MV-4-11 (cell line): ENCODE measurements around the gene MTCH1.
"Not testable (repeated sequence)": the region's sequence is repeated elsewhere in the genome, so short reads cannot be mapped to it uniquely, and the experiment has no call there.

ENCODE experiments used
- DNase-seq: peaks from one replicate; lab custom pipeline; 2025; lab: John Stamatoyannopoulos, UW

MTCH1 gene

GRCh38 chr6:36954262-36954931 lies 31.6 kb downstream of the MTCH1 start, which contains the start of gene PI16:
TSS of gene PI16 (plus strand) at chr6:36954738. CDS start at chr6:36954761, 23 bp downstream.
- peak; percentile 65 for DNase-seq

- no peak for DNase-seq
These were observed 32.1 kb downstream of the MTCH1 start for GRCh38 chr6:36953931-36954261.

GRCh38 chr6:36949636-36950035 lies 36.4 kb downstream of the MTCH1 start:
- DNase-seq, result no peak

DNA sequence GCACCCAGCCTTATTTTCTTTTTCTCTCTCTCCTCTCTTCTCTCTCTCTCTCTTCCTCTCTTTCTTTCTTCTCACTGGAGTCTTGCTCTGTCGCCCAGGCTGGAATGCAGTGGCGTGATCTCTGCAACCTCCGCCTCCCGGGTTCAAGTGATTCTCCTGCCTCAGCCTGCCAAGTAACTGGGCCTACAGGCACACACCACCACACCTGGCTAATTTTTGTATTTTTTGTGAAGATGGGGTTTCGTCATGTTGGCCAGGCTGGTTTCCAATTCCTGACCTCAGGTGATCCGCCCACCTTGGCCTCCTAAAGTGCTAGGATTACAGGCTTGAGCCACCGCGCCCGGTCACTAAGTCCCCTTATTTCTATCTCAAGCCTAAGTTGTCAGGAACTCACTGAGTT lies 36.9 kb downstream of the MTCH1 start:
- not testable (repeated sequence) for DNase-seq

GRCh38 chr6:36947570-36948351 lies 38.2 kb downstream of the MTCH1 start:
- DNase-seq, result no peak

DNA sequence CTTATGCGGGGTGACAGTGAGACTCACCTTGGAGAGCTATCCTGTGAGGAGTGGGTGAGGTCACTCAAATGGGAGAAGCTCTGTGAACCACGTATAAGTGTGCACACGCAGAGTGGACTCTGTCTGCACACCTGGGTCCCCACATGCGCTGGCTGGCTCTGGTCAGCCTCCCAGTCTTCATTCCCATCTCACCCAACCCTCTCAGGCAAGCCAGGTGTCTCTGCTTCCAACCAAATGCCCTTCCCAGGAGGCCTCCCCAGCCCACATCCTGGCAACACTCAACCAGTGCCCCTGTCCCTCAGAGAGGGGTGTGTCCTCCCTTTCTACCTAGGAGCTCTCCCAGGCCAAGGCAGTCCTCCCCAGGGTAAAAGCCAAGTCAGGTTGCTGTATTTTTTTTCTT lies 39.5 kb downstream of the MTCH1 start:
- DNase-seq, result no peak

DNA sequence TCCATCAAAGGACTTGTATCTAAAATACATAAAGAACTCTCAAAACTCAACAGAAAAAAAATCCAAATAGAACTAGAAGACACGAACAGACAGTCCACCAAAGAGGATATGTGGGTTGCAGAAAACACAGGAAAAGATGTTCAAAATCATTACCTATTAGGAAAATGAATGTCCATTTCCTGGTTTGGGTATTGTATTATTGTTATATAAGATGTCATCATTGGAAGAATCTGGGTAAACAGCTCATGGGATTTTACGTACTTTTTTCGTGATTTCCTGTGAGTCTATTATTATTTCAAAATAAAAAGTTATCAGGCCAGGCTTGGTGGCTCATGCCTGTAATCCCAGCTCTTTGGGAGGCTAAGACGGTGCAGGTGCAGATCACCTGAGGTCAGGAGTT lies 40.7 kb downstream of the MTCH1 start:
- no peak for DNase-seq

DNA sequence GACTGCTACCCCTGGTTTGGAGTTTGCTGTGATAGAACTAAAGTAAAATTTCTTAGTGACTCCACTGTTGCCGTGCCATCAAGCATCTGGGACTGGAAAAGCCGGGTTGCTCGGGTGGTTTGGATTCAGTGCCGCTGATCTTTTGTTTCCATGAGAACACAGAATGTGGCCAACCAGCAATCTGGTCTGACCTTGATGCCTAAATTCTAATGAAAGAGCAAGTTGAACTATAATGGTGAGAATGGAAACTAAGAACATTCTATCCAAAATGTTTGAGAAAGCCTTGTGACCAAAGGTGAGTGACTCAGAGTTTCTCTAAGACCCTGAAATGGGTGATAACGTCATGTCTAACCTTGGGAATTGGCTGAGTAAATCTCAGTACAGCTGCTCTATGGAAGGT lies 41.3 kb downstream of the MTCH1 start:
- no peak for DNase-seq

- not testable (repeated sequence) for DNase-seq
These were observed 43.7 kb downstream of the MTCH1 start for GRCh38 chr6:36942329-36942728.

DNA sequence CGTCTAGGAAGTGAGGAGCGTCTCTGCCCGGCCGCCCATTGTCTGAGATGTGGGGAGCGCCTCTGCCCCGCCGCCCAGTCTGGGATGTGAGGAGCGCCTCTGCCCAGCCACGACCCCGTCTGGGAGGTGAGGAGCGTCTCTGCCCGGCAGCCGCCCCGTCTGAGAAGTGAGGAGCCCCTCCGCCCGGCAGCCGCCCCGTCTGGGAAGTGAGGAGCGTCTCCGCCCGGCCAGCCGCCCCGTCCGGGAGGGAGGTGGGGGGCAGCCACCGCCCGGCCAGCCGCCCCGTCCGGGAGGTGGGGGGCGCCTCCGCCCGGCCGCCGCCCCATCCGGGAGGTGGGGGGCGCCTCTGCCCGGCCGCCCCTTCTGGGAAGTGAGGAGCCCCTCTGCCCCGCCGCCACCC lies 44.4 kb downstream of the MTCH1 start:
- not testable (repeated sequence) for DNase-seq

GRCh38 chr6:36940027-36940426 lies 46.0 kb downstream of the MTCH1 start:
- no peak for DNase-seq

- not testable (repeated sequence) for DNase-seq
These were observed 47.0 kb downstream of the MTCH1 start for GRCh38 chr6:36939005-36939404.

- no peak for DNase-seq
These were observed 47.5 kb downstream of the MTCH1 start for GRCh38 chr6:36938536-36938935.

- no peak for DNase-seq
These were observed 48.1 kb downstream of the MTCH1 start for GRCh38 chr6:36937896-36938295.

DNA sequence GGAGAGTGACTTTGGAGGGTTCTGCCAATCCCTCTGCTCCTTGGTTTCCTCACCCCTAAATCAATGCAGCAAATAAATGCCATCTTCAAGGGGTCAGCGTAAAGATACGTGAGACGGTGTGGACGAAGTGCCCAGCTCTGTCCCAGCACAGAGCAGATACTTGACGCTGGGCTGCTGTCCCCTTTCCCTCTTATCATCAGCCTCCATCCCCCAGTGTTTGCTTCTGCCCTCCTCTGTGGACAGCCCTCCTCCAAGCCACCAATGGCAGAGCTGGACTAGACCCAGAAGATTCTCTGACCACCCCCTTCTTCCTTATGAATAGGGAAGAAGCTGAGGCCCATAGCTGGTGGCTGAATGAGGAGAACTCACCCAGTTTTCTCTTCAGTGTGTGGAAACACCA lies 49.2 kb downstream of the MTCH1 start:
- DNase-seq, result no peak

DNA sequence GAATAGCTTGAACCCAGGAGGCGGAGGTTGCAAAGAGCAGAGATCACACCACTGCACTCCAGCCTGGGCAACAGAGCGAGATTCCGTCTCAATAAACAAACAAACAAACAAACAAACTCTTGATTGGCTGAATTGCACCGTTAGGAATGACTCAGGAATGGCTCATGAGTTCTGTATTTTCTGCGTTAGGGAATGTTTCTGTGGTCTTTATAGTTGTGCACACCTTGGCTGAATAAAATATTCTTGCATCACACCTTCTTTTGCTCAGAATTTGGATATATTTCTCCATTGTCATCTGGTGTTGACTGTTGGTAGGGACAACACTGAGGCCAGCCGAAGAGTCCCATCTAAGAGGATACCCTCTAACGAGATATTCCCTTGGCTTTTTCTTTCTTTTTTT lies 51.1 kb downstream of the MTCH1 start:
- DNase-seq, result no peak

GRCh38 chr6:36933519-36933918 lies 52.5 kb downstream of the MTCH1 start:
- DNase-seq, result no peak

DNA sequence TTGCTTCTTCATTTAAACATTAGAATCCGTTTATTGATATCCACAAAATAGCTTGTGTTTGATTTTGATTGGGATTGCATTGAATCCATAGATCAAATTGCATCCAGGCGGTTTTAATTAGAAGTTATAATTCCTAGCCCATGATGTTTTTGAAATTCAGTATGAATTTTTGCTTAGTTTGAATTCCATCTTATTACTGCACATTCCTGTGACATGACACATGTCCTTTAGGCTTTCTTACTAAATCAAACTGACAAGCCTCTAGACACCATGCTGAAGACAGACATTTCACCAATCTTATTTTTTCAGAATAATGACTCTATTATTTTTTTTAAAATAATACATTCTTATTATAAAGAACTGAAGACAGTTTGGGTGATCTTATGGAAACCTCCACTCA lies 52.9 kb downstream of the MTCH1 start:
- DNase-seq, result no peak

DNA sequence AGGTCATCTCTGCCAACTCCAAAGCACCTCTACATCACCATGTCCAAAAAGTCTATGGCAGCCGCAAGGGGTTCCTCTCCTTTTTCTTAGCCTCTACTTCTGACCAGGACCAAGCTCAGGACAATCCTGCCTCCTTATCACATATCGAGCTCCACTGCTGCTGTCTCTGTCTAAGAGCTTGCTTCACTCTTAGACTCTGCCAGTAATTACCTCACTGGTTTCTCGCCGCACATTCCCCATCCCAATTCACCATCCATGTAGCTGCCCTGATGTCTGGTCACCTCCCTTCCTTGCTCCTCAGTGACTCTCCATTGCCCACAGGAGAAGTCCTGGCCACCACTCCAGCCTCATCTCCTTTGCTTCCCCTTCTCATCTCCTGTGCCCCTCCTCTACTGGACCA lies 55.5 kb downstream of the MTCH1 start:
- no peak for DNase-seq

- DNase-seq, result no peak
These were observed 56.4 kb downstream of the MTCH1 start for GRCh38 chr6:36929607-36930006.

- no peak for DNase-seq
These were observed 56.8 kb downstream of the MTCH1 start for GRCh38 chr6:36929152-36929551.

DNA sequence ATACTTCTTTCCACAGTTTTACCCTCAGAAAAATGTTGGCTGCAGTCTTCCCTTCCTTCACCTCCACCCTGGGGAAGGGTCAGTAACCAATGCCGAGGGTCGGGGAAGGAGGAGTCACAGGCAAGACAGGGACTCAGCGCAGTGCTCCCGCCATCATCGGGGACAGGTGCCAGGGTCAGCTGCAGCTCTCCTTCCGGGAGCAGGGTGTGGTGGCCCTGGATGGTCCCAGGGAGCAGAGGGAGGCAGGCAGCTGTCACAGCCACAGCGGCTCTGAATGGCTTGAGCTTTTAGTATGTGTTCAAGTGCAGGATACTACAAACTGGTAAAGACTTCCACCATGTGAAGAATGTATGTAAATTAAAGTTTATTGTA lies 57.5 kb downstream of the MTCH1 start:
- DNase-seq, result no peak

- no peak for DNase-seq
These were observed 58.1 kb downstream of the MTCH1 start for GRCh38 chr6:36927691-36928546.
